SK-N-SH (cell line): Measurements from ENCODE around the gene SETD1B. TPM values are rescaled to one million over a fixed set of nuclear protein-coding genes. Genes with fewer than 3 reads are reported as not detected.
A peak's percentile ranks its signal among the peaks of the same experiment; 100 is the strongest.

ENCODE experiments used
- CTCF ChIA-PET: fragments of 300-600, 350-600 bp; formaldehyde crosslinking; extraction: SDS; loops from one replicate; lab custom pipeline; 2021; lab: Yijun Ruan, JAX
- POLR2A ChIA-PET: fragments of 350-600 bp; sonication (Branson Sonifier 250); formaldehyde crosslinking; extraction: SDS; loops from one replicate; lab custom pipeline; 2020; ENCODE audit warnings: antibody characterized with exemption, inconsistent platforms; lab: Yijun Ruan, JAX
- DNase-seq: peaks from one replicate; pipeline ENCODE4 v3.0.0; 2012
- H2AFZ ChIP-seq: fragments of 200-600 bp; sonication (generic); 2 replicates; pipeline ENCODE4 v1.8.1; 2016; ENCODE audit warnings: antibody characterized with exemption, mild to moderate bottlenecking, low read depth
- H3F3A ChIP-seq: fragments of 200-600 bp; sonication (generic); replicated peaks from 2 replicates; pipeline ENCODE3; 2016; ENCODE audit warnings: antibody characterized with exemption, mild to moderate bottlenecking; ENCODE audit not compliant: insufficient read depth
- H3K27ac ChIP-seq, 2 experiments: fragments of 200-500 bp in 1 of 2; fragments of 200-600 bp in 1 of 2; sonication (Bioruptor generic) in 1 of 2; sonication (generic), shearing (Covaris generic) in 1 of 2; 2 replicates each; pipeline versions ENCODE4 v1.5.1 to v1.6.1; 2014 to 2016; ENCODE audit warnings: low read depth in 2 of 2, inconsistent platforms in 1 of 2, low read length in 1 of 2, mild to moderate bottlenecking in 1 of 2, mixed read lengths in 1 of 2
- H3K27me3 ChIP-seq: fragments of 200-600 bp; sonication (generic), shearing (Covaris generic); 2 replicates; pipeline ENCODE4 v1.6.1; 2016; ENCODE audit warnings: mixed run types; ENCODE audit not compliant: insufficient read depth
- H3K36me3 ChIP-seq, 2 experiments: fragments of 200-500 bp in 1 of 2; fragments of 200-600 bp in 1 of 2; sonication (Bioruptor generic) in 1 of 2; sonication (generic) in 1 of 2; replicated peaks in 1 of 2; 2 replicates each; pipeline versions ENCODE3 to v1.5.1; 2014 to 2016; ENCODE audit warnings: low read length in 1 of 2, mild to moderate bottlenecking in 1 of 2; ENCODE audit not compliant: insufficient read depth in 2 of 2, control insufficient read depth in 1 of 2
- H3K4me1 ChIP-seq, 2 experiments: fragments of 200-500 bp in 1 of 2; fragments of 200-600 bp in 1 of 2; sonication (Bioruptor generic) in 1 of 2; sonication (generic), shearing (Covaris generic) in 1 of 2; 2 replicates each; pipeline versions ENCODE4 v1.5.1 to v1.6.1; 2014 to 2016; ENCODE audit warnings: low read depth in 1 of 2, low read length in 1 of 2, mixed run types in 1 of 2; ENCODE audit not compliant: insufficient read depth in 2 of 2, control insufficient read depth in 1 of 2
- H3K4me2 ChIP-seq: fragments of 200-600 bp; sonication (generic), shearing (Covaris generic); 2 replicates; pipeline ENCODE4 v1.6.1; 2017; ENCODE audit warnings: mixed run types
- H3K4me3 ChIP-seq, 2 experiments: fragments of 200-500 bp in 1 of 2; fragments of 200-600 bp in 1 of 2; sonication (Bioruptor generic) in 1 of 2; sonication (generic), shearing (Covaris generic) in 1 of 2; 2 replicates each; pipeline versions ENCODE4 v1.5.1 to v1.8.1; 2014 to 2016; ENCODE audit warnings: low read depth in 2 of 2, inconsistent platforms in 1 of 2, low read length in 1 of 2, mild to moderate bottlenecking in 1 of 2, mixed read lengths in 1 of 2, moderate library complexity in 1 of 2
- H3K79me2 ChIP-seq: fragments of 200-600 bp; sonication (generic); 2 replicates; pipeline ENCODE4 v1.8.1; 2017; ENCODE audit warnings: mild to moderate bottlenecking; ENCODE audit not compliant: insufficient read depth
- H3K9ac ChIP-seq: fragments of 200-600 bp; sonication (generic); 2 replicates; pipeline ENCODE4 v1.6.1; 2017; ENCODE audit warnings: mixed run types
- H3K9me2 ChIP-seq: fragments of 200-600 bp; sonication (generic); 2 replicates; pipeline ENCODE4 v1.6.1; 2017; ENCODE audit warnings: mixed run types
- H3K9me3 ChIP-seq: fragments of 200-600 bp; sonication (generic); 2 replicates; pipeline ENCODE4 v1.6.1; 2017; ENCODE audit warnings: mixed run types, mild to moderate bottlenecking, moderate library complexity
- H4K20me1 ChIP-seq: fragments of 200-600 bp; sonication (generic); 2 replicates; pipeline ENCODE4 v1.6.1; 2017; ENCODE audit warnings: mild to moderate bottlenecking, mixed run types; ENCODE audit not compliant: insufficient read depth
- CTCF ChIP-seq: fragments of 200-600 bp; sonication (generic); IDR thresholded peaks from 2 replicates; pipeline ENCODE4 v1.6.1; 2017; ENCODE audit warnings: antibody characterized with exemption, mild to moderate bottlenecking, moderate library complexity
- EP300 ChIP-seq, 2 experiments: IDR thresholded peaks; 2 replicates each; pipeline versions ENCODE4 v1.4.0 to v1.6.1; 2012; ENCODE audit warnings: borderline replicate concordance in 1 of 2, low read depth in 1 of 2, low read length in 1 of 2
- EZH2phosphoT487 ChIP-seq: fragments of 200-600 bp; sonication (generic); IDR thresholded peaks from 2 replicates; pipeline ENCODE4 v1.6.1; 2017; ENCODE audit warnings: low read depth, mixed run types, mild to moderate bottlenecking, antibody characterized with exemption, moderate library complexity, borderline replicate concordance
- FOSL2 ChIP-seq: IDR thresholded peaks from 2 replicates; pipeline ENCODE4 v1.4.0; 2012; ENCODE audit warnings: low read depth, mild to moderate bottlenecking, moderate library complexity, borderline replicate concordance
- FOXJ3 ChIP-seq: sonication (generic); formaldehyde crosslinking; IDR thresholded peaks from 2 replicates; pipeline ENCODE4 v1.5.1; 2020; ENCODE audit warnings: mild to moderate bottlenecking, missing genetic modification reagents
- FOXM1 ChIP-seq: IDR thresholded peaks from 2 replicates; pipeline ENCODE4 v1.4.0; 2012; ENCODE audit warnings: low read depth, mild to moderate bottlenecking
- GABPA ChIP-seq: IDR thresholded peaks from 2 replicates; pipeline ENCODE4 v1.4.0; 2012; ENCODE audit warnings: low read depth, mild to moderate bottlenecking
- GATA2 ChIP-seq: sonication (generic); formaldehyde crosslinking; IDR thresholded peaks from 2 replicates; pipeline ENCODE4 v1.5.0; 2020; ENCODE audit warnings: mild to moderate bottlenecking, missing genetic modification reagents
- IRF3 ChIP-seq: fragments of 150-350 bp; IDR thresholded peaks from 2 replicates; pipeline ENCODE4 v1.6.1; 2016; ENCODE audit warnings: mild to moderate bottlenecking, low read depth, low read length
- JUND ChIP-seq: IDR thresholded peaks from 2 replicates; pipeline ENCODE4 v1.4.0; 2012
- MEF2A ChIP-seq: IDR thresholded peaks from 2 replicates; pipeline ENCODE4 v1.4.0; 2012; ENCODE audit warnings: low read depth, borderline replicate concordance
- NFIC ChIP-seq: IDR thresholded peaks from 2 replicates; pipeline ENCODE4 v1.4.0; 2012; ENCODE audit warnings: borderline replicate concordance
- NRF1 ChIP-seq: IDR thresholded peaks from 2 replicates; pipeline ENCODE4 v1.6.1; 2012; ENCODE audit warnings: low read depth, mild to moderate bottlenecking, low read length
- POLR2AphosphoS5 ChIP-seq: IDR thresholded peaks from 2 replicates; pipeline ENCODE4 v1.6.1; 2012; ENCODE audit warnings: low read depth, low read length
- RCOR1 ChIP-seq: fragments of 150-350 bp; IDR thresholded peaks from 2 replicates; pipeline ENCODE4 v1.6.1; 2017; ENCODE audit warnings: antibody characterized with exemption, low read length
- RFX5 ChIP-seq: IDR thresholded peaks from 2 replicates; pipeline ENCODE4 v1.6.1; 2012; ENCODE audit warnings: mild to moderate bottlenecking, improper control_type of control experiment, low read length
- RXRA ChIP-seq: IDR thresholded peaks from 2 replicates; pipeline ENCODE4 v1.4.0; 2012; ENCODE audit warnings: low read depth, mild to moderate bottlenecking, borderline replicate concordance
- SIN3A ChIP-seq: IDR thresholded peaks from 2 replicates; pipeline ENCODE4 v1.6.1; 2012; ENCODE audit warnings: low read depth, mild to moderate bottlenecking, low read length, moderate library complexity, borderline replicate concordance
- TAF1 ChIP-seq: IDR thresholded peaks from 2 replicates; pipeline ENCODE4 v1.6.1; 2012; ENCODE audit warnings: low read depth, mild to moderate bottlenecking, low read length, moderate library complexity, borderline replicate concordance
- TCF12 ChIP-seq: IDR thresholded peaks from 2 replicates; pipeline ENCODE4 v1.4.0; 2012
- TEAD4 ChIP-seq: IDR thresholded peaks from 2 replicates; pipeline ENCODE4 v1.4.0; 2012; ENCODE audit warnings: mild to moderate bottlenecking, borderline replicate concordance; ENCODE audit not compliant: insufficient read depth
- YY1 ChIP-seq: IDR thresholded peaks from 2 replicates; pipeline ENCODE4 v1.4.0; 2012; ENCODE audit warnings: low read depth, mild to moderate bottlenecking
- ZBTB33 ChIP-seq: IDR thresholded peaks from 2 replicates; pipeline ENCODE4 v1.4.0; 2012; ENCODE audit warnings: low read depth, borderline replicate concordance
- WGBS: methylation state at CpG from one replicate; pipeline ENCODE4 v1.1.6; 2017; ENCODE audit warnings: low lambda C conversion rate; 5-methylcytosine and 5-hydroxymethylcytosine counted together
- polyA plus RNA-seq, 3 experiments: library from polyadenylated mRNA; depleted of rRNA; stranded (reverse); fragments of >200 nt; gene quantifications; 2 replicates each; pipeline ENCODE4 v1.2.3, GENCODE V29; 2012
- TF ChIP-seq, protein P1 (sequence below): IDR thresholded peaks from 2 replicates; pipeline ENCODE4 v1.4.0; 2012; ENCODE audit warnings: low read depth
- TF ChIP-seq, protein P2 (sequence below): IDR thresholded peaks from 2 replicates; pipeline ENCODE4; 2012
- TF ChIP-seq, protein P3 (sequence below): IDR thresholded peaks from 2 replicates; pipeline ENCODE4 v1.4.0; 2012; ENCODE audit warnings: low read depth, borderline replicate concordance

SETD1B gene
- polyA plus RNA-seq, 1 of the 3 experiments (the other 2 are of a cell fraction): 2.0 TPM

DNA sequence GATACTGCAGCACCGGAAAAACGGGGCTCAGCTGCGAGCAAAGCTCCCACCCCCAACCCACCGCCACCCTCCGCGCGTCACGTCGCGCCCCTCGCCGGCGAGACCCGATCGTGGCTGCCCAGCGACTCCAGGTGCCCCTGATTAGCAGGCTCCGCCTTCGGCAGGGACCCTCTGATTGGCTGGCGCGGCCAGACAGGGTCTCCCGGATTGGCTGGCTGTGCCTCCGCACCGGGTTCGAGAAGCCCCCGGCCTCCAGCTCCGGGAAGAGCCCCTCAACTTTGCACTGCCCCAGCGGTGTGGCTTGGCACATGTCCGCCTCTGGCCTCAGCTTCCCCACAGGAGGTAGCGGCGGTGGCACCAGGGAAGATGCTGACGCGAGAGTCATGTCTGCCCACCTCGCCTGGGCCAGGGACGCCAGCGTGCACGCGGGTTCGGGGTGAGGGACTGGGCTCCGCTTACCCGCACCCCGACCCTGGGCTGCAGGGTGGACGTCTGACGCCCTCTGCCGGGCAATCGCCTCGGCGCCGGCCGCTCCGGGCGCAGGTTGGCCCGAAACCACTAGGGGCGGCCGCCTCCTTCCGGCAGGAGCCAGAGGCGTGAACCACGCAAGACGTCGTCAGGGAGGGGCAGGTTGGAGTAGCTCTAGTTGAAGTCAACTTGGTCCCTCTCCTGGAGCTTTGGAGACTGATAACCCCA is 9.8 kb upstream of the SETD1B start:
- WGBS: 0% methylated on average over 2 of the region's 59 CpGs
- peaks cover 37% of the 10 kb centered on the region for H3F3A ChIP-seq
- no peaks in the 10 kb centered on the region for H3K9me2 ChIP-seq
- peak overlapping the region; percentile 82 to 99 for H3K27ac ChIP-seq
- peak overlapping the region; percentile 48; the same call in 1 of the 2 replicates for H3K9ac ChIP-seq
- CTCF ChIA-PET: interaction anchor here (0.6 to 16.0 kb wide), 75 partner anchors 16 to 755 kb away, joined by 3 to 675 read pairs (median 4); partner anchors contain the start of genes BCL7A, HPD, OASL and PSMD9
- no peaks in the 10 kb centered on the region; the same call in 1 of the 2 replicates for H4K20me1 ChIP-seq
- DNase-seq: peak; percentile 94
- peaks cover 8 to 10% of the 10 kb centered on the region in 2 experiments for H3K36me3 ChIP-seq
- no peaks in the 10 kb centered on the region for H3K9me3 ChIP-seq
- H3K4me2 ChIP-seq: peak overlapping the region; percentile 94
- POLR2A ChIA-PET: interaction anchor here (1.5 to 7.0 kb wide), 9 partner anchors 10 to 94 kb away, joined by 4 to 79 read pairs (median 6); partner anchors contain the start of genes PSMD9, SETD1B and TMEM120B
- peak overlapping the region; percentile 54 to 61 for H3K4me3 ChIP-seq
- peaks cover 39% of the 10 kb centered on the region for H3K79me2 ChIP-seq
- peaks cover 36 to 62% of the 10 kb centered on the region in 2 experiments for H3K4me1 ChIP-seq
- no peaks in the 10 kb centered on the region for H3K27me3 ChIP-seq
- H2AFZ ChIP-seq: peak overlapping the region; percentile 73; the same call in 1 of the 2 replicates
- TF ChIP-seq, protein P1, sequence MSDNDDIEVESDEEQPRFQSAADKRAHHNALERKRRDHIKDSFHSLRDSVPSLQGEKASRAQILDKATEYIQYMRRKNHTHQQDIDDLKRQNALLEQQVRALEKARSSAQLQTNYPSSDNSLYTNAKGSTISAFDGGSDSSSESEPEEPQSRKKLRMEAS: peak; percentile 85
- TF ChIP-seq NRF1 (no peak), FOXM1 (no peak), CTCF (peak; percentile 97), EP300 (IDR thresholded peaks at IDR 0.05; ENCODE audit: borderline replicate concordance in 1 of 2, low read depth in 1 of 2, low read length in 1 of 2) (peak in 1 of 2 experiments; percentile 9; a peak in 1 of 4 replicates), JUND (peak; percentile 26; the same call in 1 of the 2 replicates), YY1 (no peak), IRF3 (no peak), SIN3A (peak; percentile 87; the same call in 1 of the 2 replicates), TEAD4 (no peak), NFIC (peak; percentile 31; the same call in 1 of the 2 replicates), POLR2AphosphoS5 (peak; percentile 50; the same call in 1 of the 2 replicates), TCF12 (peak; percentile 7; the same call in 1 of the 2 replicates), RXRA (no peak), TAF1 (peak; percentile 38; the same call in 1 of the 2 replicates), RFX5 (peak; percentile 48; the same call in 1 of the 2 replicates), EZH2phosphoT487 (no peak), MEF2A (no peak), ZBTB33 (no peak), FOSL2 (no peak; the same call in 1 of the 2 replicates), GABPA (peak; percentile 50; the same call in 1 of the 2 replicates), FOXJ3 (no peak), GATA2 (CRISPR knock-in tag) (no peak), RCOR1 (peak; percentile 5; the same call in 1 of the 2 replicates)
- TF ChIP-seq, protein P2, sequence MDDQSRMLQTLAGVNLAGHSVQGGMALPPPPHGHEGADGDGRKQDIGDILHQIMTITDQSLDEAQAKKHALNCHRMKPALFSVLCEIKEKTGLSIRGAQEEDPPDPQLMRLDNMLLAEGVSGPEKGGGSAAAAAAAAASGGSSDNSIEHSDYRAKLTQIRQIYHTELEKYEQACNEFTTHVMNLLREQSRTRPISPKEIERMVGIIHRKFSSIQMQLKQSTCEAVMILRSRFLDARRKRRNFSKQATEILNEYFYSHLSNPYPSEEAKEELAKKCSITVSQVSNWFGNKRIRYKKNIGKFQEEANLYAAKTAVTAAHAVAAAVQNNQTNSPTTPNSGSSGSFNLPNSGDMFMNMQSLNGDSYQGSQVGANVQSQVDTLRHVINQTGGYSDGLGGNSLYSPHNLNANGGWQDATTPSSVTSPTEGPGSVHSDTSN: peak; percentile 40; the same call in 1 of the 2 replicates
- TF ChIP-seq, protein P3, sequence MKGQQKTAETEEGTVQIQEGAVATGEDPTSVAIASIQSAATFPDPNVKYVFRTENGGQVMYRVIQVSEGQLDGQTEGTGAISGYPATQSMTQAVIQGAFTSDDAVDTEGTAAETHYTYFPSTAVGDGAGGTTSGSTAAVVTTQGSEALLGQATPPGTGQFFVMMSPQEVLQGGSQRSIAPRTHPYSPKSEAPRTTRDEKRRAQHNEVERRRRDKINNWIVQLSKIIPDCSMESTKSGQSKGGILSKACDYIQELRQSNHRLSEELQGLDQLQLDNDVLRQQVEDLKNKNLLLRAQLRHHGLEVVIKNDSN: no peak
